Erythroblast (primary cell): Measurements from ENCODE around the gene SEMG2.

Experiments
- GATA1 ChIP-seq: IDR thresholded peaks from 2 replicates; pipeline ENCODE4 v1.6.1; 2011; ENCODE audit warnings: low read depth, mild to moderate bottlenecking, control low read depth, low read length, moderate library complexity
- POLR2A ChIP-seq: IDR thresholded peaks from 2 replicates; pipeline ENCODE4 v1.6.1; 2011; ENCODE audit warnings: mild to moderate bottlenecking, low read length

DNA sequence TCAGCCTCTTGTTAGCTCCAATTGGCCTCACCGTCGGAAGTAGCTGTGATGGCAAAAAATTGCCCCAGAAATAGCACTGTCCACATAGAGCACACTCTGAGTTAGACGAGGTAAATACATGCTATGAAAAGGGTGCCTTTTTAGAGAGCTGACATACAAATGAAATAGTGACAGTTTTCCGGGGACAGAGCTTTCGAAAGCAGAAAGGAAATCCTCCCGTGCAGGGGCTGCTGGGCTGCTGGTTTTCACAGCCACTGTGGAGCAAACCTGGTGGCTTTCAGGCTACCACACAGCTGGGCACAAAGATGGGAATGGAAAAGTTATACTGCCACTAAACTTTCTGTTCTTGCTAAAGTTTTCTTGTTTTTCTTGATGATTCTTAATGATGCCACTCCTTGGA lies 24.9 kb downstream of the SEMG2 start:
- TF ChIP-seq POLR2A (no peak), GATA1 (no peak)
